Colonic mucosa (tissue), 4 donors: ENCODE results near the gene CHERP. TPM values are rescaled to one million over a fixed set of nuclear protein-coding genes. Genes with fewer than 3 reads are reported as not detected.
"Not testable (repeated sequence)": the region's sequence is repeated elsewhere in the genome, so short reads cannot be mapped to it uniquely, and the experiment has no call there.

Experiments
- DNase-seq: peaks from one replicate; pipeline ENCODE4 v3.0.0-alpha.2; 2020
- H3K27ac ChIP-seq: fragments of 200-600 bp; one replicate; pipeline ENCODE4 v1.8.0; 2021
- H3K27me3 ChIP-seq: fragments of 200-600 bp; one replicate; pipeline ENCODE4 v1.8.0; 2021
- H3K36me3 ChIP-seq: fragments of 200-600 bp; one replicate; pipeline ENCODE4 v1.8.0; 2021
- H3K4me1 ChIP-seq: fragments of 200-600 bp; one replicate; pipeline ENCODE4 v1.8.0; 2021; ENCODE audit warnings: mild to moderate bottlenecking
- H3K4me3 ChIP-seq: fragments of 200-600 bp; one replicate; pipeline ENCODE4 v1.8.0; 2021
- H3K9ac ChIP-seq, 2 donors: one replicate each; pipeline ENCODE4 v1.7.0; 2013; ENCODE audit warnings: control low read depth in 2 of 2, low read depth in 2 of 2, low read length in 2 of 2
- H3K9me3 ChIP-seq: fragments of 200-600 bp; one replicate; pipeline ENCODE4 v1.8.0; 2021
- intact Hi-C: fragments of 100-400 bp; cut with DNase I; formaldehyde crosslinking; loops from one replicate; pipeline ENCODE4 v1.14.1; 2022
- total RNA-seq, 2 donors: library from RNA; stranded (reverse); fragmentation: NEBNext Ultra II Directional in 1 of 2; extraction: Animal tissue kit (Norgen Biotek cat#: 25700) in 1 of 2; gene quantifications; one replicate each; pipeline ENCODE4 v1.2.1, GENCODE V29; 2021
- TF ChIP-seq, protein P1 (sequence below): fragments of 200-600 bp; IDR thresholded peaks from one replicate; pipeline ENCODE4 v1.8.0; 2022; ENCODE audit warnings: antibody characterized with exemption, mild to moderate bottlenecking
- donor health status: healthy.
- donor health status: DM: no; HTN: no; CAD: no.
- donor health status: DM: no; HTN: no; CAD: no.

The CHERP gene
- total RNA-seq, 2 donors from 2014 or later, result 35.2 to 54.0 TPM

DNA sequence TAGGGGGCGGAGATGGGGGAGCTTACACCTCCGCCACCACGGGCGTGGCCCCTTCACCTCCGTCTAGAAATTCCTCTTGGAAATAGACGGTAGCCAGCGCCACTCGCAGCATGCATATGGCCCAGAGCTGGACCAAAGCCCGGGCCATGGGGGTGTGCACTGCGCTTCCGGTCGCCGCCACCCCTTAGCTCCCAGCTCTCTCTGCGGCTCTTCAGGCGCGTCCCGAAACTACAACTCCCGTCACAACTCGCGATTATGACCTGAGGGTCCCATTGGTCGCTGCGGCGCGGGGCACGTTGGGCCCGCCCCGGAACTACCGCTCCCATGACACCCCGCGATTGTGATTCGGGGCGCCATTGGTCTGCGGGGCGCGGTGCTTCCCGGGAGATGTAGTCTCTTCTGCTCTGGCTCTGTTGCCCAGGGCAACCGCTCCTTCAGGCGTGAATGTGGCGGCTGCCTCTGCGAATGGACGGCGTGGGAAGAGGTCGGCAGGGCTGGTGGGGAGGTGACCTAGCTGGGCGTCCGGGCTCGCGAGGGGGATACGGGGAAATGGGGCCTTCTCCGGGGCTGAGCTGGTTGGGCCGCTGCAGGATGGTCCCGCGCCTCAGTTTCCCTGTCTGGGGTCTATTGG lies 46.1 kb downstream of the CHERP start, which contains the start of the genes C19orf44 and CALR3:
C19orf44 (plus strand) TSS at position 413 of the 631 bp plus-strand sequence. CDS start 4,399 bp downstream, outside the sequence.
CALR3 (minus strand) TSS at position 186 of the 631 bp plus-strand sequence; CDS start at position 148, 38 bp downstream.
- H3K27ac ChIP-seq, result peak within 1 kb of the TSS; percentile 62
- DNase-seq, result peak; percentile 99
- peak within 1 kb of the TSS; percentile 68 to 71 for H3K9ac ChIP-seq
- intact Hi-C loops, result no loop called here
- TF ChIP-seq, protein P1, sequence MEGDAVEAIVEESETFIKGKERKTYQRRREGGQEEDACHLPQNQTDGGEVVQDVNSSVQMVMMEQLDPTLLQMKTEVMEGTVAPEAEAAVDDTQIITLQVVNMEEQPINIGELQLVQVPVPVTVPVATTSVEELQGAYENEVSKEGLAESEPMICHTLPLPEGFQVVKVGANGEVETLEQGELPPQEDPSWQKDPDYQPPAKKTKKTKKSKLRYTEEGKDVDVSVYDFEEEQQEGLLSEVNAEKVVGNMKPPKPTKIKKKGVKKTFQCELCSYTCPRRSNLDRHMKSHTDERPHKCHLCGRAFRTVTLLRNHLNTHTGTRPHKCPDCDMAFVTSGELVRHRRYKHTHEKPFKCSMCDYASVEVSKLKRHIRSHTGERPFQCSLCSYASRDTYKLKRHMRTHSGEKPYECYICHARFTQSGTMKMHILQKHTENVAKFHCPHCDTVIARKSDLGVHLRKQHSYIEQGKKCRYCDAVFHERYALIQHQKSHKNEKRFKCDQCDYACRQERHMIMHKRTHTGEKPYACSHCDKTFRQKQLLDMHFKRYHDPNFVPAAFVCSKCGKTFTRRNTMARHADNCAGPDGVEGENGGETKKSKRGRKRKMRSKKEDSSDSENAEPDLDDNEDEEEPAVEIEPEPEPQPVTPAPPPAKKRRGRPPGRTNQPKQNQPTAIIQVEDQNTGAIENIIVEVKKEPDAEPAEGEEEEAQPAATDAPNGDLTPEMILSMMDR, result no peak
- no peaks in the 10 kb centered on the region for H3K4me1 ChIP-seq
- no peaks in the 10 kb centered on the region for H3K27me3 ChIP-seq
- H3K36me3 ChIP-seq, result no peaks in the 10 kb centered on the region
- no peaks in the 10 kb centered on the region for H3K9me3 ChIP-seq
- peak within 1 kb of the TSS; percentile 61 for H3K4me3 ChIP-seq

DNA sequence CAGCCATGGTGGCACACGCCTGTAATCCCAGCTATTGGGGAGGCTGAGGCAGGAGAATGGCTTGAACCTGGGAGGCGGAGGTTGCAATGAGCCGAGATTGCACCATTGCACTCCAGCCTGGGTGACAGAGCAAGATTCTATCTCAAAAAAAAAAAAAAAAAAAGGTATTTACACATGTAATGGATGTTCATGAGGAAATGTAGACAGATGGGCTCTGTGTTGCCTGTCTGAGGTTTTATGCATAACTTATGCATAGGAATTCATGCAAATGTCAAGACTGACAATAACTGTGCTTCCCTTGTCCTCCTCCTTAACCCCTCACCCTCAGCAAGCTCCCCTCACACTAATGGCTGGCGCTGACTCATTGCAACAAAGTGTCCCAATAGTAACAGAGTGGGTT lies 55.8 kb downstream of the CHERP start:
- H3K9ac ChIP-seq, H3K27me3 ChIP-seq, H3K27ac ChIP-seq, H3K9me3 ChIP-seq, DNase-seq, H3K4me1 ChIP-seq, intact Hi-C loops, H3K36me3 ChIP-seq, H3K4me3 ChIP-seq: not testable (repeated sequence)

DNA sequence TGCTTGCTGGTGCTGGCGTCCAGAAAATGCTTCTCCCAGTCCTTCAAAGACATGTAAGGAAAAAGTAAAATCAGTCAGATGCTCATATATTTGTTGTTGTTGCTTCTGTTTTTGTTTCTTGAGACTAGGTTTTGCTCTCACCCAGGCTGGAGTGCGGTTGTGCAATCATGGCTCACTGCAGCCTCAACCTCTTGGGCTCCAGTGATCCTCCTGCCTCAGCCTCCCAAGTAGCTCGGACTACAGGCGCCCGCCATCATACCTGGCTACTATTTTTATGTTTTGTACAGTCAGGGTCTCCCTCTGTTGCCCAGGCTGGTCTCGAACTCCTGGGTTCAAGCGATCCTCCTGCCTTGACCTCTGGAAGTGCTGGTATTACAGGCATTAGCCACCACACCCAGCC lies 59.5 kb downstream of the CHERP start:
- H3K4me3 ChIP-seq, result no peak overlapping the region
- no peaks in the 10 kb centered on the region for H3K27me3 ChIP-seq
- no peak for DNase-seq
- intact Hi-C loops, result no loop called here
- H3K27ac ChIP-seq, result no peak overlapping the region
- H3K9ac ChIP-seq, result no peak overlapping the region
- TF ChIP-seq, protein P1, result no peak
- H3K9me3 ChIP-seq, result no peaks in the 10 kb centered on the region
- H3K4me1 ChIP-seq, result no peaks in the 10 kb centered on the region
- H3K36me3 ChIP-seq, result no peaks in the 10 kb centered on the region

- intact Hi-C loops, result no loop called here
- no peak overlapping the region for H3K27ac ChIP-seq
Measured at GRCh38 chr19:16477311-16477710, 64.9 kb downstream of the CHERP start.

GRCh38 chr19:16476401-16476800 lies 65.8 kb downstream of the CHERP start:
- DNase-seq, result no peak
- intact Hi-C loops, result no loop called here
- H3K27me3 ChIP-seq, result no peaks in the 10 kb centered on the region

More at GRCh38 chr19:16477311-16477710, 64.9 kb downstream of the CHERP start:
- no peaks in the 10 kb centered on the region for H3K36me3 ChIP-seq
- no peak for DNase-seq
- H3K9ac ChIP-seq, result no peak overlapping the region
- no peaks in the 10 kb centered on the region for H3K4me1 ChIP-seq
- TF ChIP-seq, protein P1, result no peak
- no peaks in the 10 kb centered on the region for H3K9me3 ChIP-seq
- H3K27me3 ChIP-seq, result no peaks in the 10 kb centered on the region
- no peak overlapping the region for H3K4me3 ChIP-seq

More at GRCh38 chr19:16476401-16476800, 65.8 kb downstream of the CHERP start:
- Histone ChIP-seq H3K4me3 (no peak overlapping the region), H3K9ac (no peak overlapping the region), H3K36me3 (no peaks in the 10 kb centered on the region), H3K9me3 (no peaks in the 10 kb centered on the region), H3K4me1 (no peaks in the 10 kb centered on the region), H3K27ac (no peak overlapping the region)
- TF ChIP-seq, protein P1, result no peak
